ENCODE measurements around the gene OTUB2. TPM values are rescaled to one million over a fixed set of nuclear protein-coding genes. Genes with fewer than 3 reads are reported as not detected.
A peak's percentile ranks its signal among the peaks of the same experiment; 100 is the strongest.

OTUB2 gene
- total RNA-seq, 2 experiments from 2014 or later, result not detected

- Histone ChIP-seq H3K9me3 (ENCODE audit: control insufficient read depth in 1 of 2, insufficient read depth in 1 of 2, low read length in 2 of 2) (no peaks in the 10 kb centered on the region), H3K4me1 (ENCODE audit: insufficient read depth, low read length) (peaks cover 40% of the 10 kb centered on the region), H3K4me3 (ENCODE audit: low read length) (no peak overlapping the region), H3K36me3 (ENCODE audit: insufficient read depth, low read length) (peaks cover 97% of the 10 kb centered on the region), H3K27ac (ENCODE audit: low read depth in 1 of 2, low read length in 2 of 2) (no peak overlapping the region), H3K27me3 (ENCODE audit: control insufficient read depth in 1 of 2, insufficient read depth in 2 of 2, low read length in 2 of 2) (no peaks in the 10 kb centered on the region)
- TF ChIP-seq, protein P1, sequence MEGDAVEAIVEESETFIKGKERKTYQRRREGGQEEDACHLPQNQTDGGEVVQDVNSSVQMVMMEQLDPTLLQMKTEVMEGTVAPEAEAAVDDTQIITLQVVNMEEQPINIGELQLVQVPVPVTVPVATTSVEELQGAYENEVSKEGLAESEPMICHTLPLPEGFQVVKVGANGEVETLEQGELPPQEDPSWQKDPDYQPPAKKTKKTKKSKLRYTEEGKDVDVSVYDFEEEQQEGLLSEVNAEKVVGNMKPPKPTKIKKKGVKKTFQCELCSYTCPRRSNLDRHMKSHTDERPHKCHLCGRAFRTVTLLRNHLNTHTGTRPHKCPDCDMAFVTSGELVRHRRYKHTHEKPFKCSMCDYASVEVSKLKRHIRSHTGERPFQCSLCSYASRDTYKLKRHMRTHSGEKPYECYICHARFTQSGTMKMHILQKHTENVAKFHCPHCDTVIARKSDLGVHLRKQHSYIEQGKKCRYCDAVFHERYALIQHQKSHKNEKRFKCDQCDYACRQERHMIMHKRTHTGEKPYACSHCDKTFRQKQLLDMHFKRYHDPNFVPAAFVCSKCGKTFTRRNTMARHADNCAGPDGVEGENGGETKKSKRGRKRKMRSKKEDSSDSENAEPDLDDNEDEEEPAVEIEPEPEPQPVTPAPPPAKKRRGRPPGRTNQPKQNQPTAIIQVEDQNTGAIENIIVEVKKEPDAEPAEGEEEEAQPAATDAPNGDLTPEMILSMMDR (IDR thresholded peaks at IDR 0.05), result no peak
- peaks cover 99% of the 10 kb centered on the region for H3K36me3 Mint-ChIP-seq (ENCODE audit: low read depth)
- H3K27me3 Mint-ChIP-seq, result no peaks in the 10 kb centered on the region
- ATAC-seq (ENCODE audit: poor library complexity) (no peak), DNase-seq (peak in 1 of 14 experiments; percentile 1)
- CTCF ChIA-PET, result interaction anchor here (1.6 to 2.0 kb wide), 2 partner anchors 22 to 128 kb away, joined by 3 to 7 read pairs; no protein-coding TSS in a partner anchor
- no peak overlapping the region for H3K4me3 Mint-ChIP-seq
- no peak overlapping the region for H3K27ac Mint-ChIP-seq
- H3K4me1 Mint-ChIP-seq (ENCODE audit: low read depth), result peaks cover 74% of the 10 kb centered on the region
- H3K9me3 Mint-ChIP-seq, result no peaks in the 10 kb centered on the region
- intact Hi-C loops (cut with DNase I, micrococcal nuclease), result no loop called here
- POLR2A ChIA-PET, result interaction anchor here (2.0 kb wide), 1 partner anchor 22 kb away, joined by 11 read pairs; the partner anchor contains the start of genes DDX24 and IFI27L1
Measured at GRCh38 chr14:94058128-94058673, 32.1 kb downstream of the OTUB2 start.

- intact Hi-C loops (cut with DNase I, micrococcal nuclease), result no loop called here
- no peaks in the 10 kb centered on the region for H3K9me3 ChIP-seq (ENCODE audit: control insufficient read depth in 1 of 2, insufficient read depth in 1 of 2, low read length in 2 of 2)
- CTCF ChIA-PET, result interaction anchor here (1.6 to 2.0 kb wide), 2 partner anchors 22 to 128 kb away, joined by 3 to 7 read pairs; no protein-coding TSS in a partner anchor
- ATAC-seq (ENCODE audit: poor library complexity), result no peak
- H3K36me3 Mint-ChIP-seq (ENCODE audit: low read depth), result peaks cover 100% of the 10 kb centered on the region
- no peaks in the 10 kb centered on the region for H3K9me3 Mint-ChIP-seq
- no peaks in the 10 kb centered on the region for H3K27me3 ChIP-seq (ENCODE audit: control insufficient read depth in 1 of 2, insufficient read depth in 2 of 2, low read length in 2 of 2)
- POLR2A ChIA-PET, result no interaction called here
- peak overlapping the region; percentile 26 for H3K27ac Mint-ChIP-seq
- H3K4me3 ChIP-seq (ENCODE audit: low read length), result no peak overlapping the region
- H3K4me1 Mint-ChIP-seq (ENCODE audit: low read depth), result peaks cover 78% of the 10 kb centered on the region
- H3K4me3 Mint-ChIP-seq, result no peak overlapping the region
- TF ChIP-seq, protein P1 (IDR thresholded peaks at IDR 0.05), result no peak
- H3K27ac ChIP-seq (ENCODE audit: low read depth in 1 of 2, low read length in 2 of 2), result no peak overlapping the region
- H3K36me3 ChIP-seq (ENCODE audit: insufficient read depth, low read length), result peaks cover 96% of the 10 kb centered on the region
- peaks cover 40% of the 10 kb centered on the region for H3K4me1 ChIP-seq (ENCODE audit: insufficient read depth, low read length)
- no peaks in the 10 kb centered on the region for H3K27me3 Mint-ChIP-seq
- DNase-seq, result no peak
Measured at GRCh38 chr14:94058674-94059138, 32.6 kb downstream of the OTUB2 start.

DNA sequence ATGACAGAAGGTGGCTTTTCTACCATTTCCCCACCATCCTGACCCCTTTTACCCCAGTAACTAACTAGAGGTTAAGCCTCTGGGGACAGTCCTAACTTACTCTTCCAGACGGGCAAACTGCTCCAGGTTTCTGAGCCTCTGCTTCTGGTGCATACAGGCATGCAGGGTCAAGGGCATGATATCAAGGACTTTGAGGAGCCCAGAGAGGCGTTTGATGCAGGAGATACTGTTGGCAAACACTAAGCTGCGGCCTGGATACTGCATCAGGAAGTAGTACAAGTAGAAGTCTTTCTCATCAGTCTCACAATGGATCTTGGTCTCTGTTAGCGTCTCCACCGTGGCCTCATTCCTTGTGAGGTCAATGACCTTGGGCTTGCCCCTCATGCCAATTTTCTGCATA is 33.9 kb downstream of the OTUB2 start:
- TF ChIP-seq, protein P1 (IDR thresholded peaks at IDR 0.05), result no peak
- no peak overlapping the region for H3K27ac ChIP-seq (ENCODE audit: low read depth in 1 of 2, low read length in 2 of 2)
- H3K4me1 ChIP-seq (ENCODE audit: insufficient read depth, low read length), result peaks cover 44% of the 10 kb centered on the region
- intact Hi-C loops (cut with DNase I, micrococcal nuclease), result no loop called here
- no peak for DNase-seq
- ChIA-PET POLR2A (no interaction called here), CTCF (no interaction called here)
- no peak overlapping the region for H3K4me3 Mint-ChIP-seq
- ATAC-seq (ENCODE audit: poor library complexity), result no peak
- no peaks in the 10 kb centered on the region for H3K27me3 ChIP-seq (ENCODE audit: control insufficient read depth in 1 of 2, insufficient read depth in 2 of 2, low read length in 2 of 2)
- H3K27me3 Mint-ChIP-seq, result no peaks in the 10 kb centered on the region
- no peak overlapping the region for H3K4me3 ChIP-seq (ENCODE audit: low read length)
- H3K9me3 ChIP-seq (ENCODE audit: control insufficient read depth in 1 of 2, insufficient read depth in 1 of 2, low read length in 2 of 2), result no peaks in the 10 kb centered on the region
- no peaks in the 10 kb centered on the region for H3K9me3 Mint-ChIP-seq
- peaks cover 98% of the 10 kb centered on the region for H3K36me3 Mint-ChIP-seq (ENCODE audit: low read depth)
- peaks cover 81% of the 10 kb centered on the region for H3K4me1 Mint-ChIP-seq (ENCODE audit: low read depth)
- H3K36me3 ChIP-seq (ENCODE audit: insufficient read depth, low read length), result peaks cover 88% of the 10 kb centered on the region
- peak overlapping the region; percentile 2 for H3K27ac Mint-ChIP-seq
